BJ (cell line): ENCODE measurements around the gene PRKCA. TPM values are rescaled to one million over a fixed set of nuclear protein-coding genes. Genes with fewer than 3 reads are reported as not detected.

Experiments
- CTCF ChIA-PET: fragments of 350-600 bp; formaldehyde crosslinking; extraction: SDS; loops from one replicate; lab custom pipeline; 2021; ENCODE audit warnings: antibody characterized with exemption, inconsistent platforms; lab: Yijun Ruan, JAX
- POLR2A ChIA-PET: fragments of 300-600 bp; sonication (Branson Sonifier 250); formaldehyde crosslinking; extraction: SDS; loops from one replicate; lab custom pipeline; 2021; ENCODE audit warnings: antibody characterized with exemption; lab: Charles Lee
- DNase-seq: peaks from one replicate; pipeline ENCODE4 v3.0.0-alpha.2; 2011; ENCODE audit warnings: low read depth
- H3K27me3 ChIP-seq: 2 replicates; pipeline ENCODE4 v1.6.0; 2011; ENCODE audit warnings: low read length; ENCODE audit not compliant: control insufficient read depth, insufficient read depth
- H3K36me3 ChIP-seq: 2 replicates; pipeline ENCODE4 v1.5.1; 2011; ENCODE audit warnings: low read length; ENCODE audit not compliant: control insufficient read depth, insufficient read depth
- H3K4me3 ChIP-seq: 2 replicates; pipeline ENCODE4 v1.5.1; 2011; ENCODE audit warnings: low read depth, mild to moderate bottlenecking, control low read depth, low read length
- CTCF ChIP-seq: IDR thresholded peaks from 2 replicates; pipeline ENCODE4 v1.5.1; 2011; ENCODE audit warnings: low read depth, mild to moderate bottlenecking, control low read depth, inconsistent platforms, low read length, moderate library complexity; ENCODE audit not compliant: insufficient read depth
- polyA plus RNA-seq: library from polyadenylated mRNA; depleted of rRNA; stranded (reverse); fragments of >200 nt; gene quantifications from 2 replicates; pipeline ENCODE4 v1.2.3, GENCODE V29; 2011

The PRKCA gene
- polyA plus RNA-seq, 1 experiment: 38.7 TPM

- Histone ChIP-seq H3K27me3 (no peaks in the 10 kb centered on the region), H3K36me3 (peaks cover 15% of the 10 kb centered on the region), H3K4me3 (no peak overlapping the region)
- CTCF ChIA-PET: no interaction called here
- POLR2A ChIA-PET: no interaction called here
- TF ChIP-seq CTCF: no peak
- no peak for DNase-seq
Measured at GRCh38 chr17:66691644-66692420, 389.4 kb downstream of the PRKCA start.

GRCh38 chr17:66692421-66692690, 389.9 kb downstream of the PRKCA start:
- POLR2A ChIA-PET: no interaction called here
- Histone ChIP-seq H3K4me3 (no peak overlapping the region), H3K27me3 (no peaks in the 10 kb centered on the region), H3K36me3 (peaks cover 16% of the 10 kb centered on the region)
- no peak for DNase-seq
- TF ChIP-seq CTCF: no peak
- CTCF ChIA-PET: interaction anchor here (0.7 kb wide), 1 partner anchor 13 kb away, joined by 3 read pairs; no protein-coding TSS in a partner anchor

- ChIA-PET POLR2A (interaction anchor here (0.6 kb wide), 1 partner anchor 21 kb away, joined by 3 read pairs; no protein-coding TSS in a partner anchor), CTCF (interaction anchor here (0.9 to 1.4 kb wide), 2 partner anchors 10 to 26 kb away, joined by 3 to 5 read pairs; no protein-coding TSS in a partner anchor)
- DNase-seq: no peak
- Histone ChIP-seq H3K27me3 (no peaks in the 10 kb centered on the region), H3K4me3 (no peak overlapping the region), H3K36me3 (peaks cover 15% of the 10 kb centered on the region)
- no peak for TF ChIP-seq CTCF
Measured at GRCh38 chr17:66695098-66695497, 392.7 kb downstream of the PRKCA start.

GRCh38 chr17:66698270-66698669, 395.9 kb downstream of the PRKCA start:
- no peak for DNase-seq
- Histone ChIP-seq H3K4me3 (no peak overlapping the region), H3K36me3 (peaks cover 11% of the 10 kb centered on the region), H3K27me3 (no peaks in the 10 kb centered on the region)
- ChIA-PET CTCF (interaction anchor here (0.6 kb wide), 1 partner anchor 987 kb away, joined by 3 read pairs; no protein-coding TSS in a partner anchor), POLR2A (no interaction called here)
- TF ChIP-seq CTCF: no peak

GRCh38 chr17:66701462-66701861, 399.0 kb downstream of the PRKCA start:
- no peak for TF ChIP-seq CTCF

More at GRCh38 chr17:66701462-66701861, 399.0 kb downstream of the PRKCA start:
- no peaks in the 10 kb centered on the region for H3K27me3 ChIP-seq
- POLR2A ChIA-PET: no interaction called here
- no peak overlapping the region for H3K4me3 ChIP-seq
- CTCF ChIA-PET: no interaction called here
- DNase-seq: no peak
- H3K36me3 ChIP-seq: peaks cover 9% of the 10 kb centered on the region
